GM20431 (cell line): ENCODE results near the gene NFKBIL1.
"Not testable (repeated sequence)": the region's sequence is repeated elsewhere in the genome, so short reads cannot be mapped to it uniquely, and the experiment has no call there.

ENCODE experiments used
- in situ Hi-C: fragments of 300-500 bp; cut with MseI, MboI; formaldehyde crosslinking; loops from one replicate; pipeline ENCODE4 v1.15.0; 2020; ENCODE audit warnings: low sequenced_read_pairs; ENCODE audit not compliant: unreplicated experiment

The NFKBIL1 gene

DNA sequence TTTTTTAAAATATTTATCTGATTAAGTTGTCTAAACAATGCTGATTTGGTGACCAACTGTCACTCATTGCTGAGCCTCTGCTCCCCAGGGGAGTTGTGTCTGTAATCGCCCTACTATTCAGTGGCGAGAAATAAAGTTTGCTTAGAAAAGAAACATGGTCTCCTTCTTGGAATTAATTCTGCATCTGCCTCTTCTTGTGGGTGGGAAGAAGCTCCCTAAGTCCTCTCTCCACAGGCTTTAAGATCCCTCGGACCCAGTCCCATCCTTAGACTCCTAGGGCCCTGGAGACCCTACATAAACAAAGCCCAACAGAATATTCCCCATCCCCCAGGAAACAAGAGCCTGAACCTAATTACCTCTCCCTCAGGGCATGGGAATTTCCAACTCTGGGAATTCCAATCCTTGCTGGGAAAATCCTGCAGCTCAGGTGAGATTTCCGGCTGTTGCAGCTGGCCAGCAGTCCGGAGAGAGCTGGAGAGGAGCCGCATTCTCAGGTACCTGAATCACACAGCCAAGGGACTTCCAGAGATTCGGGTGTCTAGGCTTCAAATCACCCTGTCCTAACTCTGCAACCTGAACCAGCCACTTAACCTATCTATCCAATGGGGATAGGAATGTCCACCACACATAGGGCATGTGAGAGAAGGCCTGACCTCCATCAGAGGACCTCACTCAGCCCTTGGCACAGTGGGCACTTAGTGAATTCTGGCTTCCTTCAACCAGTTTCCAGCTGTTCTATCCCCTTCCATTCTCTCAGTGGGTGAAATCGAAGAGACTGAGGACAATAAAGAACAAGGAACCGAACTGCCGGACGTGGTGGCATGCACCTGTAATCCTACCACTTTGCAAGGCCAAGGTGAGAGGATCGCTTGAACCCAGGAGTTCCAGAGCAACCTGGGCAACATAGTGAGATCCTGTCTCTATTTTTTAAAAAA, 31.0 kb downstream of the NFKBIL1 start:
- in situ Hi-C loops = no loop called here

DNA sequence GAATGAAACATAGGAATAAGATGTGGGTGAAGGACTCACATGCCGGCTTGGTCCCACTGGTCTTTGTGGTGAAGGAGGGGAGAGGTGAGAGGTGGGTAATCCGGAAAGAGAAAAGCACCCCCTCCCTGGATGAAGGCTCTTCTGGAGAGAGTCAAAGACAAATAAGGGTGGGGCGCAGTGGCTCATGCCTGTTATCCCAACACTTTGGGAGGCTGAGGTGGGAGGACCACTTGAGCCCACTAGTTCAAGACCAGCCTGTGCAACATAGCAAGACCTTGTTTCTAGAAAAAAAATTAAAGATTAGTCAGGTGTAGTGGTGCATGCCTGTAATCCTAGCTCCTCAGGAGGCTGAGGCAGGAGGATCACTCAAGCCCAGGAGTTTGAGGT, 31.7 kb downstream of the NFKBIL1 start:
- in situ Hi-C loops = no loop called here

DNA sequence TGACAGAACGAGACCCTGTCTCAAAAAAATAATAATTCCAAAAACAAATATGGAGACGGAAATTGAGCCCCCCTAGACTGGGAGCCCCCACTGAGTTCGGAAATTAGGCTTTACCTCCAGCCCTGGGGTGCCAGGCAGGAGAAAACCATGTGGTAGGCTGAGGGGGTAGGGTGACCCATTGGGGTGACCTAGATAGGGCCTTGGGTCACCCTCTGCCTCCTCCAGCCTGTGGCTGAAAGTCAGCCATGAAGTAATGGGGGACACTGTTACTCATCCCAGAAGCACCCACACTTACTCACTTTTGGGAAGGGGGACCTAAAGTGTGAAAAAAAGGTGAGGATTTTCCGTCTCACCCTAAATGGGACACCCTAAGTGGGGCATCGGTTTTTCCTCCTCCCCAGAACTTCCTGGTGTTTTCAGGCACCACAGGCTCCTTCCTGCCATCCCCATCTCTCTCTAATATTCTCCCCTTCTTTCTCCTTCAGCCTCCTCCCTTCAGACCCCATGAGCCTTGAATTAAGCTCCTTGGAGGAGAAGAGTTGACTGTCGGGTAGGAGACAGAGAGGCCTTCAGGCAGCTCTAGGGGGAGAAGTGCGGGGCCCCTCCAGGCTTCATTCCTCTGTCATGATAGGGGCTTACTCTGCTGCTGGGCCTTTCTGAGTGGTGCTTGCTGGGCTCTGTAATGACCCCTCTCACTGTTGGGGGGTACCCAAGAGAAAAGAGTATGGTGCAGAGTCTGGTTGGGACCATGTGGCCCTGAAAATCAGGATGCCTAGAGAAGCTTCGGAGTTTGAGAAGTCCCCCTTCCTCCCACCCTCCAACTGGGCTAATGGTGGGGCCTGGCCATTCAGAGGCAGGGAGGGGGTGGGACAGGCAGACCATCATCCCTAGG, 32.4 kb downstream of the NFKBIL1 start:
- in situ Hi-C loops = no loop called here

DNA sequence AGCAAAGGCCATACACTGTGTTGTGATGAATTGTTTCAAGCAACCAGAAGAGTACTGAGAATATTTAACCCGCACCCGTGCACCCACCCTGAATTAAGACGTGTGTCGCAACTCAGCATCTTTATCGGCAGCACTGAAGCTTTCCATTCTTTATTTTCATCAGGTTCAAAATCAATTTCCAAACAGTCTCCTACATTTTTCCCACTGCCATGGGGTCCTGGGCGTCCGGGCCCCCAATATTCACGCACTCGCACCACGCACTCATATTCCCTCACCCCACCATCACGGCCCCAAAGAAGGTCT, 33.0 kb downstream of the NFKBIL1 start:
- in situ Hi-C loops = no loop called here

DNA sequence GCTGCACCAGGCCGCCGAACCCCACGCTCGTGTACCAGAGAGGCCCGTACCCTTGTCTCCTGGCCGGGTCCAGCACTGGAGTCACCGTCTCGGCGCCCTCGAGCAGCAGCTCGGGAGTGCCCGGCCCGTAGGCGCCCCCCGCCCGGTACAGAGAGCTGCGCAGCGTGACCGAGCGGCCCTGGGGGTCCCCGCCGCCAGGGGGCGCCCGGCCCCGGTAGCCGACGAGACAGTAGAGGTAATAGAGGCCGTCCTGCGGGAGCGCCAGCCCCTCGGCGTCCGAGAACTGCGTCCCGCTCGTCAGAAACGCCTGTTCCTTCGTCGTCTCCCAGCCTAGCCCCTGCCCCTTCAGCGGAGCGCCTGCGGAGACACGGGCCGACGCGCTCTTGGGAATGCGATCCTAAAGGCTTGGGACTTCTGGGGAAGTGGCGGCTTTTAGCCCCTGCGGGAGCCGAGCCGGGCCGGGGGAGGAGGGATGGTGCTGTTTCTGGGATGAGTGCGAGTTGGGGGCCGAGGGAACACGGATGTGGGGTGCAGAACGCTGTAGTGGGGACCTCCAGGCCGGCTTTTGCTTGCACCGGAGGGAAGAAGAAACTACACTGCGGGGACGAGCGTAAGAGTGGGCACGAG, 33.5 kb downstream of the NFKBIL1 start:
- in situ Hi-C loops = no loop called here

DNA sequence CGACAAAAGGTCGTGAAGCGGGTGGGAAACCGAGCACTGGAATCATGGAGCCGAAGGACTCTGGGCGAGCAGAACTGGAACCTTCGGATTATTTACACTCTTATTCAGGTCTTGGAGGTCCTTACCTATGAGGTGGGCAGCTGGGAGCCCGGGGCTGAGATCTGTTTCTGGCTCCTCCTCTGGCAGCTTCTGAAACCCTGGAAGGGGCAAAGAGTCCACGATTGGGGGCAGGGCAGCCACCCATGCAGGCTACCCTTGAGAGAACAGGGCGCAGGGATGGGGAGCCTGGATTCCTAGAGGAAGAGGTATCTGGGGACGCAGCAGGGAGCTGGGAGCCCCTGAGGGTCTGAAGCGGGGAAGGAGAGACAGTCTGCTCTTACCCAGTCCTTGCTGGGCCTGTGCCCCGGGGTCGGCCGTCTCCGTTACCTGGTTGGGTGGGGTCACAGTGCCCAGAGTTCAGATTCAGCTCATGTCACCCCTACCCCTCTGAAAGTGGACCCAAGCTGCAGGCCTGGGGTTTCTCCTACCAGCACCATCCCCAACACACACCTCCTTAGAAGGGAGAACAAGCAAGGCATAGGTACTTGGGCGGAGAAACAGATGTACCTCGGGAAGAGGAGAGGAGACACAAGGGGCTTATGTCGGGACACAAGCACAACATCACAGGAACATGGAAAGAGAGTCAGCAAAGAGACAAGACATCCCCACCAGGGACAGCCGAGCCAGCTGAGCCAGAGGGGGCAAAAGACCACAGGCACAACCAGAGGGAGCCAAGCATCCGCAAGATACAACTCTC, 34.2 kb downstream of the NFKBIL1 start:
- in situ Hi-C loops = no loop called here

DNA sequence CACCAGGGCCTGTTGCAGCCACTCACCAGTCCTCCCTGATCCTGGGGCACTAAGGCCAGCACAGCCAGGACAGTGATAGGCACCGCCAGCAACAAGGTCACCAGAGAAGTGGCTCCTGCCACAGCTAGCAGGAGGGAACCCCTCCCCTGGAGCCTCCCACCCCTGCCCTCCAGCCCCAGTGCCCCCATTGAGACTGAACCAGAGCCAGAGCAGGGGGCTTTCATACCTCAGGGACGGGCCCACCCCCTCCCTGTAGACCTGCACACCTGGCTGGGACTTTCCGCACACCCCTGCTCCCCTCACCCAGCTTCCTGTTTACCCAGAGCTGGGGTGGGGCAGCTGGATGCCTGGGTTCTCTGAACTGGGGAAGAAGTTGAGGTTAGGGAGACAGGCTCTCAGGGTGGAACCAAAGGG, 34.8 kb downstream of the NFKBIL1 start, which contains the start of gene LTB:
Gene LTB, minus strand, starts transcription at position 195 of the 414 bp plus-strand sequence. Its CDS starts 7 bp downstream, at position 188.
- in situ Hi-C loops = no loop called here

DNA sequence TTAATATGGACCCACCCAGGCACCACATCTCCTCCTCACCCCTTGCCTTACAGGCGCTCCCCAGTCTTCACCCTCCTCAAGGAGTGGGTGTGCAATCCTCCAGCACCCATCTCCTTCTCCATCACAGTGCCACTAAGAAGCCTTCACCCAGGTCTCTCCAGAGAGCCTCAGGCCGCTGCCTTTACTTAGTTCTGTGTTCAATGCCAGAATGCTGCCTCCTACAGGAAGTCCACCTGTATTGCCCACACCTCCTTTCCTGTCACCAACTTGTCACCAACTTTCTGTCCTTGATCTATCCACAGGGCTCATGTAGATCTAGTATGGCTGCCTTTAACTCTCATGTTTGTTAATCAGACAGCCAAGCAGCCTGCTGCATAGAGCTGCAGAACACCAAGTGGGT, 38.1 kb downstream of the NFKBIL1 start:
- in situ Hi-C loops = no loop called here

DNA sequence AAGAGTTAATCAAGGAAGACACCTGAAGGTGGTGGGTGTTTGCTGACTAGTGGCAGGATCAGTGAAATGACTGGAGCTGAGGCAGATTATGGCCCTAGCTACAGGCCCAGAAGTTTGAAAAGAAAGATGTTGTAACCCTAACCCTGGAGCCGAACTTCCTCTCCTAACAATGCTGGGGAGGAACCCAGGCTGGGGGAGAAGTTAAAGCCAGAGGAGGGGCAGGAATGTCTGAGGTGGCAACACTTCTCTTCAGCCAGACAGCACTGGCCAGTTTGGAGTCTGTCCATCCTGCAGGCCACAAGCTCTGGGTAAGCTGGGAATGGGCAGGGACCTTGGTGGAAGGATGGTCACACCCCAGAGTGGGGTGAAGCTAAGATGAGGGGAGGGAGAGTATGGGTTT, 38.6 kb downstream of the NFKBIL1 start, which contains the start of gene LST1:
Gene LST1, plus strand, starts transcription at position 270 of the 400 bp plus-strand sequence. CDS start 1,023 bp downstream, outside the sequence.
- in situ Hi-C loops = no loop called here

DNA sequence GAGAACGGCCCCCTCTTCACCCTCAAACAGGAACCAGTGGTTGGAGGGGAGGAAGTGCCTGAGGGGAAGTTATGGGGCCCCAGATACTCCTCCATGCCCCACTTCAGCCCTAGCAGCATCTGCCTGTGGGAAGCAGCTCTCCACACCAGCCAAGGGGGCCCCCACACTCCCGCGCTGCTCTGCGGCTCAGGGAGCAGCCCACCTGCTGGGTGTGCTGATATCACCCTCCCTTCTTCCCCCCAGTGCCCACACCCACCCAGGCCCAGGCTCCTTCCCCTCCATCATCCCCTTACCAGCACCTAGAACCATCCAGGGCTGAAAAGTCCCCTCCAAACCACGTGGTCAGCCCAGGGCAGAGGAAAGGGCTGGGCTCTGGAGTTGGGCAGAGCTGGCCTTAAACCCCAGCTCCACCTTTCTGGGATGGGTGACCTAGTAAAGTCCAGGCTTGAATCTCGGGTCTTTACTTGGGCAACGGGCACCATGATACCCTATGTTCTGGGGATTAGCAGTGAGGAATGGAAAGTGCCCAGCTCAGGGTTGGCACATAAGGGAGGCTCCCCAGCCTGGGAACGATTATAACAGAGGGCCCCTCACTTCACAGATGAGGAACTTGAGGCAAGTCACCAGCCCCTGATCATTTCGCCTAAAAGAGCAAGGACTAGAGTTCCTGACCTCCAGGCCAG, 39.3 kb downstream of the NFKBIL1 start:
- in situ Hi-C loops = no loop called here

DNA sequence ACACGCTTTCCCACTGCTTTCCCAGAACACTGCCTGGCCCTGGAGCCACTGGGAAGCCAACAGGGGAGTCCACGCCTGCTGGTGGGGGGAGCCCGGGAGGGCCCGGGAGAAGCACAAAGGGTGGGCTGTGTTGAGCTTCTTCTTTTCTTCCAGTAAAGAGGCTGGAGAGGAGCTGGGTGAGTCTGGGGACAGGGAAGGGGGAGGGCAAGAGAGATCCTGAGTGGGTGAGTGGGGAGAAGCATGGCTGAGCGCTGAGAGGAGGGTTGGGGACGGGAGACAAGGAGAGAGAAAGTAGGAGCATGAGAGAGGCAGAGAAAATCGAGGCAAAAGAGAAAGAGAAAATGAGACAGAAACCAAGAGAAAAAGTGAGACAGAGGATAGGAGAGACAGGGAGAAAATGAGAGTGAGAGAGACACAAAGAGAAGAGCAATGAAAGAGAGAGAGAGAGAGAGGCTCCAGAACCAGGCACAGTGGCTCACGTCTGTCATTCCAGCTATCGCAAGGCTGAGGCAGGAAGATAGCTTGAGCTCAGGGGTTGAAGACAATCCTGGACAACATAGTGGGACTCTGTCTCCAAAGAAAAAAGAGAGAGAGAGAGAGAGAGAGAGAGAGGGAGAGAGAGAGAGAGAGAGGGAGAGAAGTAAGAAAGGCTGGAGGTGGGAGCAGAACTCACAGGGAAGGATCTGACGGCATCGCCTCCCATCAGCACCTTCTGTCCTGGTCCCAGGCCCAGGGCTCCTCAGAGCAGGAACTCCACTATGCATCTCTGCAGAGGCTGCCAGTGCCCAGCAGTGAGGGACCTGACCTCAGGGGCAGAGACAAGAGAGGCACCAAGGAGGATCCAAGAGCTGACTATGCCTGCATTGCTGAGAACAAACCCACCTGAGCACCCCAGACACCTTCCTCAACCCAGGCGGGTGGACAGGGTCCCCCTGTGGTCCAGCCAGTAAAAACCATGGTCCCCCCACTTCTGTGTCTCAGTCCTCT, 40.7 kb downstream of the NFKBIL1 start:
- in situ Hi-C loops = no loop called here

DNA sequence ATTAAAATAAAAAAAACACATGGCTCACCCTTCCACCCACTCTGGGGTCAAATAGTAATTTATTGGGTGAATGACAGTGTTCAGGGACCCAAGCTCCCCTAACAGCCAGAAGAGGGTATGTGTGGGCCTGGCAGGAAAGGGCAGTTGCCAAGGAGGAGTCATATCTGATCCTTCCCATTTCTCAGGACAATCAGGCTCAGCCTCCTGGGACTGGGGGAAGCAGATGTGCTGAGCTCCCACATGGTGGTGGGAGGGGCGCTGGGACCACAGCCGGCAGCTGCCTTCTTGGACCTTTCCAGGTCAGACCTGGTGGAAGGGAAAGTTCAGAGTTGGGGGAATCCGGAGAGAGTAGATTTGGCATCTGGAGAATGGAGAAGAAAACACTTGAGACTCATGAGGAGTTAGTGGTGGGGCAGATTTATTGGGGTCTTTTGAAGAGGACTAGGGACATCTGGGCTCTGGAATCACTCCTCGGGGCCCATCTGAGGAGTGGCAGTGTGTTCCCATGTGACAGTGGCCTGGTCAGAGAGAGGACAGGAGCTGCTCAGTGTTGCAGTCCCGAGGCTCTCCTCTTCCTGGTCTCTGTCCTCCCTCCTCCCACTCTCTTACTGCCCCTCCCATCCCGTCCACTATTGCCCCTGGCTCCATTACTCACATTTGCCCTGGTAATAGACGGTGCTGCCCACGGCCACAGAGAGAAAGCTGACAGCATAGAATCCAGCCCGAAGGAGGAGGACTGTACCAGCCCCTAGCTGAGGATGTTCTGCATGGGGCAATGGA, 41.7 kb downstream of the NFKBIL1 start:
- in situ Hi-C loops = no loop called here

DNA sequence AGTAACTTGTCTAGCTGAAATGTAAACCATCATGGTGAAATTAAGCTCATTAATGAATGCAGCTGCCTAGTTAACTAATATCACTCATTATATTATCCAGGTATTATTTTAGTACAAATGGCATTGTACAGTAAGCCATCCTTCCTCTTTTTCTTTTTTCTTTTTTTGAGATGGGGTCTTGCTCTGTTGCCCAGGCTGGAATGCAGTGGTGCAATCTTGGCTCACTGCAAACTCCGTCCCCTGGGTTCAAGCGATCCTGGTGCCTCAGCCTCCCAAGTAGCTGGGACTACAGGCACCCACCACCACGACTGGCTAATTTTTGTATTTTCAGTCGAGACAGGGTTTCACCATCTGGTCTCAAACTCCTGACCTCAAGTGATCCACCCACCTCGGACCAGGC, 43.3 kb downstream of the NFKBIL1 start:
- in situ Hi-C loops = not testable (repeated sequence)

DNA sequence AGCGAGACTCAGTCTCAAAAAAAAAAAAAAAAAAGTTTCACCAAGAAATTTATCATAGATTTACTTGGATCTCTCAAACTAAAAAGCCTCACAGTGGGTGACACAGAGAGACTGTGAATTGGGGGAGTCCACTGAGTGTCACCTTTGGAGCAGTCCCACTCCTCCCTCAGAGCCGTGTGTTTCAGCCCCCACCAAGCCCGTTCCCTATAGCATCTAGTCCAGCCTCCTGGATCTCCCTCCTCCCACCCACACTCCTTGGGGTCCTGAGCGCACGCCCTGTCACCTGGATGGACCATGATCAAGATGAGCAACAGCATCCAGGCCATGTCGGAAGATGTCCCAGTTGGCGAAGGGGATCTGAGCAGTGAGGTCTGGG, 45.0 kb downstream of the NFKBIL1 start:
- in situ Hi-C loops = no loop called here

DNA sequence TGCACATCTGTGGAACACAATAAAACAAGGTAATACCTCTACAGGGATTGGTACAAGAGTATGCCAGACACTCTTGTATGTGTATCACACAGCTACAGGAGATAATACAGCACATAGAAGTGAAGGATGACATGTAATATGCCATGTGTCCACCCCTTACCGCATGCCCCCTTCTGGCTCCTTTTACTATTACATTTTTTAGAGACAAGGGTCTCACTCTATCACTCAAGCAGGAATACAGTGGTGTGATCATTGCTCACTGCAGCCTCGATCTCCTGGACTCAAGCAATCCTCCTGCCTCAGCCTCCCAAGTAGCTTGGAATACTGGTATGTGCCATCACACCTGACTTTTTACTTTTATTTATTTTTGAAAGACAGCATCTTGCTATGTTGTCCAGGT, 49.6 kb downstream of the NFKBIL1 start:
- in situ Hi-C loops = no loop called here

DNA sequence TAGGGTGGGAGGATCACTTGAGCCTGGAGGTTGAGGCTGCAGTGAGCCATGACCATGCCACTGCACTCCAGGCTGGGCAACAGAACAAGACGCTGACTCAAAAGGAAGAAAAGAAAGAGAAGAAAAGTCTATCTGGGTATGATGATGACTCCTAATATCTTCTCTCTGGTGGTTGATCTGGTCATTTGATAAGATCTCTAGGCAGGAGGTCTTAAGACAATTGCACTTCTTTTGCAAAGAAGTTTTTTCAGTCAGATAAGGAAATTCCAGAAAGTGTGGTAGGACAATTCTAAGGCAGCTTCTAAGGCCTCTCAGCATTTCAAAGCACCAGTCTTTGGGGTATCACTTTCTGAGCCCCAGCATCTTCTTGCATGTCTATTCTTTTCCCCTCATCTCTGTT, 59.9 kb downstream of the NFKBIL1 start:
- in situ Hi-C loops = no loop called here
